GM12878 (cell line): ENCODE results near the gene ALG2.

Experiments
- CEBPB ChIP-seq, 2 experiments: fragments of 150-350 bp in 1 of 2; IDR thresholded peaks; 2 replicates each; pipeline ENCODE4 v1.6.1; 2012 to 2014; ENCODE audit warnings: low read depth in 2 of 2, low read length in 2 of 2, borderline replicate concordance in 1 of 2, inconsistent platforms in 1 of 2
- CTCF ChIP-seq, 3 experiments: IDR thresholded peaks in 2 of 3; conservative IDR thresholded peaks in 1 of 3; 2 replicates each; pipeline ENCODE4 v1.5.1; 2011; ENCODE audit warnings: low read depth in 3 of 3, low read length in 3 of 3, mild to moderate bottlenecking in 3 of 3, control low read depth in 2 of 3, moderate library complexity in 2 of 3, inconsistent platforms in 1 of 3, mixed read lengths in 1 of 3; ENCODE audit not compliant: control insufficient read depth in 2 of 3, insufficient read depth in 1 of 3; ENCODE audit errors: extremely low read depth in 1 of 3
- EP300 ChIP-seq, 2 experiments: fragments of 150-350 bp in 1 of 2; IDR thresholded peaks; 2 replicates each; pipeline ENCODE4 v1.6.1; 2011 to 2012; ENCODE audit warnings: low read depth in 2 of 2, low read length in 2 of 2, borderline replicate concordance in 1 of 2, improper control_type of control experiment in 1 of 2, inconsistent platforms in 1 of 2; ENCODE audit not compliant: control insufficient read depth in 1 of 2
- HDGF ChIP-seq: fragments of 450-650 bp; IDR thresholded peaks from 2 replicates; pipeline ENCODE4 v1.6.1; 2016; ENCODE audit warnings: antibody characterized with exemption
- MXI1 ChIP-seq: fragments of 150-350 bp; IDR thresholded peaks from 2 replicates; pipeline ENCODE4 v1.6.1; 2011; ENCODE audit warnings: low read depth, mild to moderate bottlenecking, inconsistent platforms, low read length, improper control_type of control experiment
- NBN ChIP-seq: fragments of 450-650 bp; IDR thresholded peaks from 2 replicates; pipeline ENCODE4 v1.6.1; 2016
- POLR2A ChIP-seq: IDR thresholded peaks from 2 replicates; pipeline ENCODE4 v1.6.1; 2011; ENCODE audit warnings: low read depth, mild to moderate bottlenecking, low read length
- RFX5 ChIP-seq: IDR thresholded peaks from 2 replicates; pipeline ENCODE4 v1.6.1; 2011; ENCODE audit warnings: low read depth, low read length, improper control_type of control experiment
- SMC3 ChIP-seq: IDR thresholded peaks from 2 replicates; pipeline ENCODE4 v1.6.1; 2011; ENCODE audit warnings: low read length, improper control_type of control experiment, borderline replicate concordance
- TBL1XR1 ChIP-seq: IDR thresholded peaks from 2 replicates; pipeline ENCODE4 v1.6.1; 2012; ENCODE audit warnings: low read depth, low read length, improper control_type of control experiment
- TF ChIP-seq, protein P1 (sequence below): IDR thresholded peaks from 2 replicates; pipeline ENCODE4 v1.6.1; 2012; ENCODE audit warnings: low read depth, low read length, improper control_type of control experiment

GRCh38 chr9:99169086-99169485, 52.7 kb downstream of the ALG2 start:
- no peak for TF ChIP-seq CTCF (IDR thresholded peaks at IDR 0.05 in 2 of 3, conservative IDR thresholded peaks at IDR 0.05 in 1 of 3; ENCODE audit: control insufficient read depth in 2 of 3, extremely low read depth in 1 of 3, insufficient read depth in 1 of 3, low read depth in 3 of 3, low read length in 3 of 3)
- TF ChIP-seq HDGF = no peak
- no peak for TF ChIP-seq RFX5
- TF ChIP-seq NBN = no peak
- no peak for TF ChIP-seq POLR2A
- TF ChIP-seq, protein P1, sequence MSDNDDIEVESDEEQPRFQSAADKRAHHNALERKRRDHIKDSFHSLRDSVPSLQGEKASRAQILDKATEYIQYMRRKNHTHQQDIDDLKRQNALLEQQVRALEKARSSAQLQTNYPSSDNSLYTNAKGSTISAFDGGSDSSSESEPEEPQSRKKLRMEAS = no peak
- TF ChIP-seq CEBPB (IDR thresholded peaks at IDR 0.05; ENCODE audit: borderline replicate concordance in 1 of 2, low read depth in 2 of 2, low read length in 2 of 2) = no peak
- TF ChIP-seq MXI1 = no peak
- no peak for TF ChIP-seq SMC3
- TF ChIP-seq EP300 (IDR thresholded peaks at IDR 0.05; ENCODE audit: borderline replicate concordance in 1 of 2, control insufficient read depth in 1 of 2, low read depth in 2 of 2, low read length in 2 of 2) = no peak
- TF ChIP-seq TBL1XR1 = no peak
